IMR-90 (cell line): ENCODE results near the gene SMKR1. TPM values are rescaled to one million over a fixed set of nuclear protein-coding genes. Genes with fewer than 3 reads are reported as not detected.

Experiments
- ATAC-seq: fragments of 200-7000 bp; cut with Tn5 transposase; 2 replicates; pipeline ENCODE4 v1.9.1; 2020; ENCODE audit warnings: low read depth, mild to moderate bottlenecking, moderate library complexity
- BruUV-seq: library from RNA; stranded (reverse); fragments of 400-500 nt; replicated peaks from 2 replicates; lab custom pipeline; 2021; lab: Mats Ljungman, UMichigan
- CTCF ChIA-PET: fragments of 300-600 bp; formaldehyde crosslinking; extraction: SDS; loops from one replicate; lab custom pipeline; 2021; ENCODE audit warnings: antibody characterized with exemption; lab: Yijun Ruan, JAX
- POLR2A ChIA-PET: fragments of 300-600 bp; sonication (Branson Sonifier 250); formaldehyde crosslinking; loops from one replicate; lab custom pipeline; 2022; ENCODE audit warnings: antibody characterized with exemption; ENCODE audit not compliant: unreplicated experiment; lab: Charles Lee
- DNase-seq: peaks from one replicate; pipeline ENCODE4 v3.0.0; 2013
- H2AFZ ChIP-seq: replicated peaks from 2 replicates; pipeline ENCODE3; 2013; ENCODE audit warnings: low read length, mild to moderate bottlenecking; ENCODE audit not compliant: poor library complexity
- H2AK5ac ChIP-seq: 2 replicates; pipeline ENCODE4 v1.6.1; 2013; ENCODE audit warnings: low read depth, low read length, inconsistent platforms
- H2AK9ac ChIP-seq: replicated peaks from 2 replicates; pipeline ENCODE3; 2013; ENCODE audit warnings: mild to moderate bottlenecking, low read depth, low read length, moderate library complexity; ENCODE audit not compliant: poor library complexity
- H2BK120ac ChIP-seq: 2 replicates; pipeline ENCODE4 v1.6.1; 2013; ENCODE audit warnings: low read depth, low read length, inconsistent platforms
- H2BK15ac ChIP-seq: 3 replicates; pipeline ENCODE4 v1.6.1; 2013; ENCODE audit warnings: low read depth, low read length, inconsistent platforms
- H2BK20ac ChIP-seq: 2 replicates; pipeline ENCODE4 v1.6.1; 2013; ENCODE audit warnings: low read depth, mild to moderate bottlenecking, inconsistent platforms, low read length, moderate library complexity
- H2BK5ac ChIP-seq: 2 replicates; pipeline ENCODE4 v1.6.1; 2013; ENCODE audit warnings: mild to moderate bottlenecking, low read depth, low read length, inconsistent platforms; ENCODE audit not compliant: poor library complexity, severe bottlenecking
- H3K14ac ChIP-seq: replicated peaks from 2 replicates; pipeline ENCODE4 v1.6.1; 2013; ENCODE audit warnings: low read depth, low read length, inconsistent platforms
- H3K18ac ChIP-seq: 2 replicates; pipeline ENCODE4 v1.6.1; 2013; ENCODE audit warnings: low read depth, low read length, control low read depth
- H3K23ac ChIP-seq: 2 replicates; pipeline ENCODE4 v1.6.1; 2013; ENCODE audit warnings: low read depth, low read length, inconsistent platforms
- H3K27ac ChIP-seq: 2 replicates; pipeline ENCODE4 v1.5.1; 2013; ENCODE audit warnings: mild to moderate bottlenecking, control low read depth, low read length; ENCODE audit not compliant: insufficient read depth
- H3K27me3 ChIP-seq: 2 replicates; pipeline ENCODE4 v1.6.1; 2013; ENCODE audit warnings: low read length; ENCODE audit not compliant: control insufficient read depth, insufficient read depth
- H3K36me3 ChIP-seq: 2 replicates; pipeline ENCODE4 v1.6.1; 2013; ENCODE audit warnings: low read length, mixed read lengths; ENCODE audit not compliant: control insufficient read depth, insufficient read depth
- H3K4ac ChIP-seq: 2 replicates; pipeline ENCODE4 v1.6.1; 2013; ENCODE audit warnings: low read depth, low read length, inconsistent platforms
- H3K4me1 ChIP-seq: 2 replicates; pipeline ENCODE4 v1.6.1; 2013; ENCODE audit warnings: low read length, mixed read lengths; ENCODE audit not compliant: control insufficient read depth, insufficient read depth
- H3K4me2 ChIP-seq: 2 replicates; pipeline ENCODE4 v1.6.1; 2013; ENCODE audit warnings: low read depth, mild to moderate bottlenecking, control low read depth, low read length, moderate library complexity
- H3K4me3 ChIP-seq: 2 replicates; pipeline ENCODE4 v1.5.1; 2013; ENCODE audit warnings: low read depth, mild to moderate bottlenecking, control low read depth, low read length, moderate library complexity; ENCODE audit not compliant: insufficient read depth
- H3K56ac ChIP-seq: 2 replicates; pipeline ENCODE4 v1.6.1; 2013; ENCODE audit warnings: low read length, inconsistent platforms; ENCODE audit not compliant: insufficient read depth; ENCODE audit errors: extremely low read depth
- H3K79me1 ChIP-seq, 2 experiments: 2 replicates each; pipeline ENCODE4 v1.6.1; 2013; ENCODE audit warnings: low read length in 2 of 2, inconsistent platforms in 1 of 2, low read depth in 1 of 2
- H3K9ac ChIP-seq: 2 replicates; pipeline ENCODE4 v1.6.1; 2013; ENCODE audit warnings: low read depth, low read length, control low read depth
- H3K9me1 ChIP-seq: 2 replicates; pipeline ENCODE4 v1.6.1; 2013; ENCODE audit warnings: low read length, inconsistent platforms; ENCODE audit not compliant: insufficient read depth
- H3K9me3 ChIP-seq: 2 replicates; pipeline ENCODE4 v1.6.1; 2013; ENCODE audit warnings: low read length; ENCODE audit not compliant: control insufficient read depth, insufficient read depth
- H4K20me1 ChIP-seq: 2 replicates; pipeline ENCODE4 v1.6.1; 2013; ENCODE audit warnings: low read length, inconsistent platforms; ENCODE audit not compliant: insufficient read depth
- H4K5ac ChIP-seq: 2 replicates; pipeline ENCODE4 v1.6.1; 2013; ENCODE audit warnings: mild to moderate bottlenecking, low read depth, low read length, control low read depth
- H4K8ac ChIP-seq, 2 experiments: 2 replicates each; pipeline ENCODE4 v1.6.1; 2013; ENCODE audit warnings: low read depth in 2 of 2, low read length in 2 of 2, control low read depth in 1 of 2, inconsistent platforms in 1 of 2
- H4K91ac ChIP-seq: 2 replicates; pipeline ENCODE4 v1.6.1; 2013; ENCODE audit warnings: low read depth, low read length, inconsistent platforms; ENCODE audit not compliant: insufficient read depth
- CEBPB ChIP-seq: IDR thresholded peaks from 2 replicates; pipeline ENCODE4 v1.6.1; 2012; ENCODE audit warnings: low read depth, low read length, improper control_type of control experiment
- CHD1 ChIP-seq: IDR thresholded peaks from 2 replicates; pipeline ENCODE4 v1.6.1; 2012; ENCODE audit warnings: low read depth, low read length, improper control_type of control experiment
- CTCF ChIP-seq: conservative IDR thresholded peaks from 2 replicates; pipeline ENCODE4 v1.5.1; 2012; ENCODE audit warnings: mild to moderate bottlenecking, low read depth, low read length, improper control_type of control experiment
- ELK1 ChIP-seq: fragments of 150-350 bp; IDR thresholded peaks from 2 replicates; pipeline ENCODE4 v1.6.1; 2016; ENCODE audit warnings: low read depth, mild to moderate bottlenecking, low read length, moderate library complexity, borderline replicate concordance
- FOS ChIP-seq: fragments of 150-350 bp; IDR thresholded peaks from 2 replicates; pipeline ENCODE4 v1.6.1; 2016; ENCODE audit warnings: low read depth, low read length
- MAFK ChIP-seq: IDR thresholded peaks from 2 replicates; pipeline ENCODE4 v1.6.1; 2012; ENCODE audit warnings: low read depth, low read length, improper control_type of control experiment
- MXI1 ChIP-seq: IDR thresholded peaks from 2 replicates; pipeline ENCODE4 v1.6.1; 2012; ENCODE audit warnings: low read depth, mild to moderate bottlenecking, low read length, moderate library complexity, borderline replicate concordance
- NFE2L2 ChIP-seq: fragments of 150-350 bp; IDR thresholded peaks from 2 replicates; pipeline ENCODE4 v1.6.1; 2016; ENCODE audit warnings: low read depth, mild to moderate bottlenecking, low read length
- POLR2A ChIP-seq: IDR thresholded peaks from 2 replicates; pipeline ENCODE4 v1.6.1; 2012; ENCODE audit warnings: mild to moderate bottlenecking, low read depth, low read length
- RAD21 ChIP-seq: IDR thresholded peaks from 2 replicates; pipeline ENCODE4 v1.6.1; 2012; ENCODE audit warnings: low read length, improper control_type of control experiment
- SMC3 ChIP-seq: fragments of 150-350 bp; IDR thresholded peaks from 2 replicates; pipeline ENCODE4 v1.6.1; 2016; ENCODE audit warnings: low read depth, mild to moderate bottlenecking, antibody characterized with exemption, low read length, moderate library complexity
- USF2 ChIP-seq: fragments of 150-350 bp; IDR thresholded peaks from 2 replicates; pipeline ENCODE4 v1.6.1; 2017; ENCODE audit warnings: mild to moderate bottlenecking, antibody characterized with exemption, low read length, low read depth
- WGBS, 2 experiments: methylation state at CpG; one replicate each; pipeline versions ENCODE4 v1.1.5 to v1.1.7; 2013; ENCODE audit warnings: missing lambda C conversion rate in 2 of 2; ENCODE audit not compliant: insufficient read length in 1 of 2; ENCODE audit errors: extremely low coverage in 2 of 2; 5-methylcytosine and 5-hydroxymethylcytosine counted together
- dilution Hi-C: fragments of 300-500 bp; cut with HindIII; formaldehyde crosslinking; loops from one replicate; pipeline ENCODE4 v1.14.3; 2018; ENCODE audit warnings: low sequenced_read_pairs; ENCODE audit not compliant: unreplicated experiment
- in situ Hi-C: fragments of 300-500 bp; cut with MboI; formaldehyde crosslinking; loops from 3 replicates; pipeline ENCODE4 v1.14.3; 2019; ENCODE audit warnings: low sequenced_read_pairs, inconsistent platforms, mixed read lengths
- intact Hi-C: fragments of 100-400 bp; cut with micrococcal nuclease; formaldehyde crosslinking; loops from 2 replicates; pipeline ENCODE4 v1.10.0; 2022
- polyA plus RNA-seq, 3 experiments: library from polyadenylated mRNA; depleted of rRNA; stranded (reverse); fragments of >200 nt; gene quantifications; 2 replicates each; pipeline ENCODE4 v1.2.3, GENCODE V29; 2012; ENCODE audit warnings: low replicate concordance in 1 of 3
- total RNA-seq: library from RNA; depleted of rRNA; stranded (reverse); fragments of >200 nt; gene quantifications from 2 replicates; pipeline ENCODE4 v1.2.3, GENCODE V29; 2012

SMKR1 gene
- total and polyA plus RNA-seq, 2 of the 4 experiments (the other 2 are of a cell fraction): 0.26 TPM; not detected in 1

- ATAC-seq: no peak
- H2BK20ac ChIP-seq: no peak overlapping the region
- no peak overlapping the region for H2BK120ac ChIP-seq
- in situ Hi-C loops (no loop called here), dilution Hi-C loops (no loop called here), intact Hi-C loops (loop anchor here (5.0 kb wide), 1 partner anchor 39 kb away; no protein-coding TSS in a partner anchor)
- H2BK15ac ChIP-seq: no peak overlapping the region
- no peak overlapping the region for H3K9ac ChIP-seq
- H2AK9ac ChIP-seq: no peak overlapping the region
- TF ChIP-seq POLR2A (no peak), CHD1 (no peak), MAFK (no peak), NFE2L2 (no peak), CTCF (no peak), SMC3 (no peak), MXI1 (no peak), CEBPB (no peak), RAD21 (no peak), ELK1 (no peak), FOS (no peak), USF2 (no peak)
- H3K79me1 ChIP-seq: no peaks in the 10 kb centered on the region
- H2AK5ac ChIP-seq: no peak overlapping the region
- no TSS peak for BruUV-seq
- no peak for DNase-seq
- no peak overlapping the region for H3K4ac ChIP-seq
- H2AFZ ChIP-seq: no peak overlapping the region
- peaks cover 4% of the 10 kb centered on the region for H3K4me1 ChIP-seq
- no peak overlapping the region for H3K4me3 ChIP-seq
- H3K18ac ChIP-seq: no peak overlapping the region
- no peaks in the 10 kb centered on the region for H3K9me1 ChIP-seq
- H3K14ac ChIP-seq: no peak overlapping the region
- H4K5ac ChIP-seq: no peak overlapping the region
- no peaks in the 10 kb centered on the region for H3K36me3 ChIP-seq
- H3K56ac ChIP-seq: no peak overlapping the region
- no peak overlapping the region for H4K8ac ChIP-seq
- ChIA-PET POLR2A (no interaction called here), CTCF (no interaction called here)
- H3K4me2 ChIP-seq: no peak overlapping the region
- peaks cover 8% of the 10 kb centered on the region for H3K27me3 ChIP-seq
- no peak overlapping the region for H2BK5ac ChIP-seq
- WGBS, 2 experiments: 84% methylated on average over 2 of the region's 13 CpGs; no CpG with 5 or more reads in 1 of the 2 experiments
- H4K20me1 ChIP-seq: no peaks in the 10 kb centered on the region
- no peak overlapping the region for H4K91ac ChIP-seq
- no peak overlapping the region for H3K27ac ChIP-seq
- no peaks in the 10 kb centered on the region for H3K9me3 ChIP-seq
- no peak overlapping the region for H3K23ac ChIP-seq
Measured at GRCh38 chr7:129550693-129551360, 48.5 kb downstream of the SMKR1 start.
